ENCODE results near the gene SMTN.

- TF ChIP-seq CTCF (IDR thresholded peaks at IDR 0.05) (no peak), POLR2A (IDR thresholded peaks at IDR 0.05) (no peak)
These were observed 34.4 kb upstream of the SMTN start for GRCh38 chr22:31046539-31047226.
